SK-N-SH (cell line): ENCODE measurements around the gene PSG6. TPM values are rescaled to one million over a fixed set of nuclear protein-coding genes. Genes with fewer than 3 reads are reported as not detected.
"Not testable (repeated sequence)": the region's sequence is repeated elsewhere in the genome, so short reads cannot be mapped to it uniquely, and the experiment has no call there.

Experiments used
- CTCF ChIA-PET: fragments of 300-600, 350-600 bp; formaldehyde crosslinking; extraction: SDS; loops from one replicate; lab custom pipeline; 2021; lab: Yijun Ruan, JAX
- POLR2A ChIA-PET: fragments of 350-600 bp; sonication (Branson Sonifier 250); formaldehyde crosslinking; extraction: SDS; loops from one replicate; lab custom pipeline; 2020; ENCODE audit warnings: antibody characterized with exemption, inconsistent platforms; lab: Yijun Ruan, JAX
- DNase-seq: peaks from one replicate; pipeline ENCODE4 v3.0.0; 2012
- H2AFZ ChIP-seq: fragments of 200-600 bp; sonication (generic); 2 replicates; pipeline ENCODE4 v1.8.1; 2016; ENCODE audit warnings: antibody characterized with exemption, mild to moderate bottlenecking, low read depth
- H3F3A ChIP-seq: fragments of 200-600 bp; sonication (generic); replicated peaks from 2 replicates; pipeline ENCODE3; 2016; ENCODE audit warnings: antibody characterized with exemption, mild to moderate bottlenecking; ENCODE audit not compliant: insufficient read depth
- H3K27ac ChIP-seq, 2 experiments: fragments of 200-500 bp in 1 of 2; fragments of 200-600 bp in 1 of 2; sonication (Bioruptor generic) in 1 of 2; sonication (generic), shearing (Covaris generic) in 1 of 2; 2 replicates each; pipeline versions ENCODE4 v1.5.1 to v1.6.1; 2014 to 2016; ENCODE audit warnings: low read depth in 2 of 2, inconsistent platforms in 1 of 2, low read length in 1 of 2, mild to moderate bottlenecking in 1 of 2, mixed read lengths in 1 of 2
- H3K27me3 ChIP-seq: fragments of 200-600 bp; sonication (generic), shearing (Covaris generic); 2 replicates; pipeline ENCODE4 v1.6.1; 2016; ENCODE audit warnings: mixed run types; ENCODE audit not compliant: insufficient read depth
- H3K36me3 ChIP-seq, 2 experiments: fragments of 200-500 bp in 1 of 2; fragments of 200-600 bp in 1 of 2; sonication (Bioruptor generic) in 1 of 2; sonication (generic) in 1 of 2; replicated peaks in 1 of 2; 2 replicates each; pipeline versions ENCODE3 to v1.5.1; 2014 to 2016; ENCODE audit warnings: low read length in 1 of 2, mild to moderate bottlenecking in 1 of 2; ENCODE audit not compliant: insufficient read depth in 2 of 2, control insufficient read depth in 1 of 2
- H3K4me1 ChIP-seq, 2 experiments: fragments of 200-500 bp in 1 of 2; fragments of 200-600 bp in 1 of 2; sonication (Bioruptor generic) in 1 of 2; sonication (generic), shearing (Covaris generic) in 1 of 2; 2 replicates each; pipeline versions ENCODE4 v1.5.1 to v1.6.1; 2014 to 2016; ENCODE audit warnings: low read depth in 1 of 2, low read length in 1 of 2, mixed run types in 1 of 2; ENCODE audit not compliant: insufficient read depth in 2 of 2, control insufficient read depth in 1 of 2
- H3K4me2 ChIP-seq: fragments of 200-600 bp; sonication (generic), shearing (Covaris generic); 2 replicates; pipeline ENCODE4 v1.6.1; 2017; ENCODE audit warnings: mixed run types
- H3K4me3 ChIP-seq, 2 experiments: fragments of 200-500 bp in 1 of 2; fragments of 200-600 bp in 1 of 2; sonication (Bioruptor generic) in 1 of 2; sonication (generic), shearing (Covaris generic) in 1 of 2; 2 replicates each; pipeline versions ENCODE4 v1.5.1 to v1.8.1; 2014 to 2016; ENCODE audit warnings: low read depth in 2 of 2, inconsistent platforms in 1 of 2, low read length in 1 of 2, mild to moderate bottlenecking in 1 of 2, mixed read lengths in 1 of 2, moderate library complexity in 1 of 2
- H3K79me2 ChIP-seq: fragments of 200-600 bp; sonication (generic); 2 replicates; pipeline ENCODE4 v1.8.1; 2017; ENCODE audit warnings: mild to moderate bottlenecking; ENCODE audit not compliant: insufficient read depth
- H3K9ac ChIP-seq: fragments of 200-600 bp; sonication (generic); 2 replicates; pipeline ENCODE4 v1.6.1; 2017; ENCODE audit warnings: mixed run types
- H3K9me2 ChIP-seq: fragments of 200-600 bp; sonication (generic); 2 replicates; pipeline ENCODE4 v1.6.1; 2017; ENCODE audit warnings: mixed run types
- H3K9me3 ChIP-seq: fragments of 200-600 bp; sonication (generic); 2 replicates; pipeline ENCODE4 v1.6.1; 2017; ENCODE audit warnings: mixed run types, mild to moderate bottlenecking, moderate library complexity
- H4K20me1 ChIP-seq: fragments of 200-600 bp; sonication (generic); 2 replicates; pipeline ENCODE4 v1.6.1; 2017; ENCODE audit warnings: mild to moderate bottlenecking, mixed run types; ENCODE audit not compliant: insufficient read depth
- CTCF ChIP-seq: fragments of 200-600 bp; sonication (generic); IDR thresholded peaks from 2 replicates; pipeline ENCODE4 v1.6.1; 2017; ENCODE audit warnings: antibody characterized with exemption, mild to moderate bottlenecking, moderate library complexity
- WGBS: methylation state at CpG from one replicate; pipeline ENCODE4 v1.1.6; 2017; ENCODE audit warnings: low lambda C conversion rate; 5-methylcytosine and 5-hydroxymethylcytosine counted together
- polyA plus RNA-seq, 3 experiments: library from polyadenylated mRNA; depleted of rRNA; stranded (reverse); fragments of >200 nt; gene quantifications; 2 replicates each; pipeline ENCODE4 v1.2.3, GENCODE V29; 2012

The PSG6 gene
- polyA plus RNA-seq, 1 of the 3 experiments (the other 2 are of a cell fraction), result not detected

GRCh38 chr19:42919070-42919756 lies 1.5 kb upstream of the PSG6 start:
- 46% methylated on average over 14 of the region's 26 CpGs for WGBS
- H3K9ac ChIP-seq, H3K27ac ChIP-seq, H3K79me2 ChIP-seq, H3K4me2 ChIP-seq, H3K9me2 ChIP-seq, H3K27me3 ChIP-seq, H3F3A ChIP-seq, CTCF ChIA-PET, POLR2A ChIA-PET, H4K20me1 ChIP-seq, H3K4me1 ChIP-seq, H3K9me3 ChIP-seq, H2AFZ ChIP-seq, H3K36me3 ChIP-seq: not testable (repeated sequence)
- TF ChIP-seq CTCF, result peak; percentile 37
- DNase-seq, result peak; percentile 5
- H3K4me3 ChIP-seq, result peak overlapping the region in 1 of 2 experiments; percentile 35; a peak in 1 of 4 replicates

GRCh38 chr19:42918377-42919069 lies 829 bp upstream of the PSG6 start:
- POLR2A ChIA-PET, H3K9me3 ChIP-seq, H4K20me1 ChIP-seq, H3K4me2 ChIP-seq, DNase-seq, H3K4me1 ChIP-seq, H3F3A ChIP-seq, H3K9ac ChIP-seq, H3K4me3 ChIP-seq, H2AFZ ChIP-seq, H3K27ac ChIP-seq, H3K9me2 ChIP-seq, H3K36me3 ChIP-seq, H3K27me3 ChIP-seq, H3K79me2 ChIP-seq: not testable (repeated sequence)
- 53% methylated on average over 14 of the region's 15 CpGs for WGBS
- CTCF ChIA-PET, result interaction anchor here (0.6 kb wide), 1 partner anchor 256 kb away, joined by 3 read pairs; no protein-coding TSS in a partner anchor

GRCh38 chr19:42916931-42917330 lies 763 bp downstream of the PSG6 start:
- H3K4me1 ChIP-seq, H2AFZ ChIP-seq, H3K79me2 ChIP-seq, DNase-seq, H3K27ac ChIP-seq, CTCF ChIA-PET, H3K4me2 ChIP-seq, H3K4me3 ChIP-seq, H3K9me3 ChIP-seq, H3K9ac ChIP-seq, H3K36me3 ChIP-seq, H3F3A ChIP-seq, H3K9me2 ChIP-seq, H4K20me1 ChIP-seq, H3K27me3 ChIP-seq, POLR2A ChIA-PET: not testable (repeated sequence)
- WGBS, result 31% methylated on average over 1 of the region's 1 CpG

- H3K79me2 ChIP-seq, H3F3A ChIP-seq, H3K4me2 ChIP-seq, H3K9me2 ChIP-seq, H3K36me3 ChIP-seq, H4K20me1 ChIP-seq, H3K27me3 ChIP-seq, CTCF ChIA-PET, H2AFZ ChIP-seq, H3K9ac ChIP-seq, POLR2A ChIA-PET, DNase-seq, H3K27ac ChIP-seq, H3K9me3 ChIP-seq, H3K4me1 ChIP-seq, H3K4me3 ChIP-seq: not testable (repeated sequence)
- 53% methylated on average over 5 of the region's 5 CpGs for WGBS
Observed at GRCh38 chr19:42913516-42913915, 4.2 kb downstream of the PSG6 start.

- POLR2A ChIA-PET, H3K4me3 ChIP-seq, H2AFZ ChIP-seq, H3F3A ChIP-seq, H3K9me2 ChIP-seq, H3K27me3 ChIP-seq, H3K4me1 ChIP-seq, H3K9me3 ChIP-seq, H3K27ac ChIP-seq, H3K9ac ChIP-seq, H3K4me2 ChIP-seq, H4K20me1 ChIP-seq, H3K36me3 ChIP-seq, CTCF ChIA-PET, H3K79me2 ChIP-seq, DNase-seq: not testable (repeated sequence)
- WGBS, result 53% methylated on average over 4 of the region's 4 CpGs
Observed at GRCh38 chr19:42912941-42913340, 4.8 kb downstream of the PSG6 start.

GRCh38 chr19:42911731-42912130 lies 6.0 kb downstream of the PSG6 start:
- POLR2A ChIA-PET, H2AFZ ChIP-seq, H3K4me2 ChIP-seq, H3K27ac ChIP-seq, H3F3A ChIP-seq, H3K27me3 ChIP-seq, H3K79me2 ChIP-seq, H4K20me1 ChIP-seq, H3K9me3 ChIP-seq, DNase-seq, H3K36me3 ChIP-seq, H3K9ac ChIP-seq, H3K4me3 ChIP-seq, CTCF ChIA-PET, H3K9me2 ChIP-seq, H3K4me1 ChIP-seq: not testable (repeated sequence)
- 42% methylated on average over 5 of the region's 5 CpGs for WGBS
